ENCODE measurements around the gene ARHGAP36.

The ARHGAP36 gene

DNA sequence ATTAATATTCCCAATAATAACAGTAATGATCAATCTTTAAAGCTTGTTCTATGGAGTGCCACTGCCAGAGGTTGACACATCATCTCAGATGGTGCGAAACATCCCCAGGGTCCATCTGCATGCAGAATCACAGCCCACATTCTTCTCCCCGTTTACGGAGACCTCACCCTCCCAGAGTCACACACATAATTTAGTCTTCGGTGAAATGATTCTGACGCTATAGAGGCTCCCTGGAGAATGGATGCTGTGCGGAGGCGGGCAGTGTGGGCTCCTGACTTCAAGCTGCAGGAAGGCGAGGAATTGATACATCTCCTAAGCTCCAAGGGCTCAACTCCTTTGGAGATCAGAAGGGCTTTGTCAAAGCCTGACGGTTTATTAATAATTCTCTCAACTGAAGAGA, 11.0 kb upstream of the ARHGAP36 start:
- Histone ChIP-seq H3K27ac (no peak overlapping the region), H3K36me3 (no peaks in the 10 kb centered on the region), H3K9me3 (no peaks in the 10 kb centered on the region), H3K4me2 (no peak overlapping the region), H3K4me3 (no peak overlapping the region), H3K4me1 (no peaks in the 10 kb centered on the region), H3K9ac (no peak overlapping the region), H3K27me3 (peaks cover 96% of the 10 kb centered on the region), H4K20me1 (peaks cover 4% of the 10 kb centered on the region; the same call in 1 of the 2 replicates)
- TF ChIP-seq Cebpa-rat (IDR thresholded peaks at IDR 0.05) = no peak

DNA sequence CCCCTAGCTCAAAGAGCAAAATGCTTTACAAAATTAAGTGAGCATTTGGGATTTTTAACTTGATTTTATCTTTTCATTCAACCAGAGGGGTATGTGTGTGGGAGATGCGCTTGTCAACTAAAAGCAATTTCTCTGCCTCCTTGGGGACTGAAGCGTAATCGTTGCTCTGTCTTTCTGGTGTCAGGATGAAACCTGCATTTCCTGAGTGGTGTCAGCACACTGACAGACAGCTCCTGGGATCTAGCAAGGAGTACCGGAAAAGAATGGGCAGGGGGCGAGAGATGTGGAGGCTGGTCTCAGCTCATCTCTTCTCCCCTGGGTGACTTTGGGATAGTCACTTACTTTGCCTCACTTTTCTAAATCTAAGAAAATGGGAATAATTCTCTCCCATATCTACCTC, 5.1 kb upstream of the ARHGAP36 start:
- no peaks in the 10 kb centered on the region for H3K4me1 ChIP-seq
- H3K27ac ChIP-seq = no peak overlapping the region
- no peak overlapping the region for H3K4me3 ChIP-seq
- peaks cover 96% of the 10 kb centered on the region for H3K27me3 ChIP-seq
- no peak for TF ChIP-seq Cebpa-rat (IDR thresholded peaks at IDR 0.05)
- no peaks in the 10 kb centered on the region for H3K9me3 ChIP-seq
- no peak overlapping the region for H3K9ac ChIP-seq
- H3K4me2 ChIP-seq = no peak overlapping the region
- H4K20me1 ChIP-seq = peaks cover 7% of the 10 kb centered on the region; the same call in 1 of the 2 replicates
- no peaks in the 10 kb centered on the region for H3K36me3 ChIP-seq

DNA sequence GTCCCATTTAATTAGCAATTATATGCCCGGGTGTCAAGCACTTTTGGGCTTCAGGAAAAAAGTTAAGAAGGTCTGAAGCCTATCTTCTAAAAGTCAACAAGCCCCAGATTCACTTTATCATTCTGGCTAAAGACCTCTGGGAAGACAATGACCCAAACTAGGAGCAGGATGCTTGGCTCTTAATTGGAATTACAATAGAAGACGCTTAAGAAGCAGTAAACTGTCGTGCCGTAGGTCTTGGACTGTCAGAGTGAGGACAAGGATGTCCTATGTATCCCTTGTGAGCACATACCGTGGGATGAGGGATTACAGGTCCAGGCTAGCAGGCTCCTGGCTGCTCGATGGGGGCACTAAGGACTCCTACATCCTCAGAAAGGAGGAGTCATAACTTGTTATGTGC, 3.2 kb upstream of the ARHGAP36 start:
- Histone ChIP-seq H4K20me1 (peaks cover 7% of the 10 kb centered on the region; the same call in 1 of the 2 replicates), H3K27ac (no peak overlapping the region), H3K4me1 (no peaks in the 10 kb centered on the region), H3K4me2 (no peak overlapping the region), H3K4me3 (no peak overlapping the region), H3K9me3 (no peaks in the 10 kb centered on the region), H3K27me3 (peaks cover 95% of the 10 kb centered on the region), H3K9ac (no peak overlapping the region), H3K36me3 (no peaks in the 10 kb centered on the region)
- no peak for TF ChIP-seq Cebpa-rat (IDR thresholded peaks at IDR 0.05)

DNA sequence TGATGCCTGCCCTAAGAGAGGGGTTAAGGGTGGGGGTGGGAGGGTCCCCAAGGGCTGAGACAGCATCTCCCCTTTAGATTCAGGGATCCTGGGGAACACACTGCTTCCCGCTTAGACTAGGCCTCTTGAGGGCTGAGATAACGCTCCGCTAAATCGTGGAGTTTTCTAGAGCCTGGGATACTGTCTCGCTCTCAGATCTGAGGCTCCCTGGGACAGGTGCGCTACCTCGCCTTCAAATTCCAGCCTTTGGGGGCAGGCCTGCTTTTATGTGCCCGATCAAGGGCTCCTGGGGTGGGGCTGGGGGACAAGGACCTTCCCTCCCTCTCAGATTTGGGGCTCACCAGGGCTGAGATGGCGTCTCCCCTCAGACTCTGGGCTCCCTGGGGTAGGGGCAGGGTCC, 440 bp upstream of the ARHGAP36 start:
- H3K4me3 ChIP-seq = no peak overlapping the region
- no peak overlapping the region for H3K4me2 ChIP-seq
- H3K9ac ChIP-seq = no peak overlapping the region
- no peaks in the 10 kb centered on the region for H3K9me3 ChIP-seq
- H3K27ac ChIP-seq = no peak overlapping the region
- no peaks in the 10 kb centered on the region for H3K36me3 ChIP-seq
- H3K4me1 ChIP-seq = no peaks in the 10 kb centered on the region
- H4K20me1 ChIP-seq = peaks cover 6% of the 10 kb centered on the region; the same call in 1 of the 2 replicates
- no peak for TF ChIP-seq Cebpa-rat (IDR thresholded peaks at IDR 0.05)
- peaks cover 92% of the 10 kb centered on the region for H3K27me3 ChIP-seq

DNA sequence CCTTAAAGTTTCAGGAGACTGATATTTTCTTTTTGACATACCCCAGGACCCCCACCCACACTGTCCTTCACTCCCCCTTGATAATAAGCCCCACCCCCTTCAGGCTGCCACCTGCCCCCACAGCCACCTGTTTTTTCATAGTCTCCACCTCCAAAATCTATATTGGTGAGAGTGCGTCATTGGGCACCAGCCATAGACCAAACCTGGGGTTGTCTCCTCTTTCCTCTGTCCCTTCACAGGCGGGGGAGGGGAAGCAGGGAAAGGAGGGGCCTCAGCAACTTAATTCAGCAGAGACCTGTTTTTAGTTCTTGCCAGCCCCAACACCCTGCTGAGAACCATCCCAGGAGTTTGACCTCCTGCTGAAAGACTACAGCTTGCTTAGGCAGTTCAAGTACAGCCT, 1.1 kb downstream of the ARHGAP36 start:
- Histone ChIP-seq H3K9me3 (no peaks in the 10 kb centered on the region), H3K4me2 (no peak overlapping the region), H3K27me3 (peaks cover 88% of the 10 kb centered on the region), H3K4me3 (no peak overlapping the region), H3K9ac (no peak overlapping the region), H4K20me1 (no peaks in the 10 kb centered on the region; the same call in 1 of the 2 replicates), H3K36me3 (no peaks in the 10 kb centered on the region), H3K27ac (no peak overlapping the region), H3K4me1 (no peaks in the 10 kb centered on the region)
- no peak for TF ChIP-seq Cebpa-rat (IDR thresholded peaks at IDR 0.05)

DNA sequence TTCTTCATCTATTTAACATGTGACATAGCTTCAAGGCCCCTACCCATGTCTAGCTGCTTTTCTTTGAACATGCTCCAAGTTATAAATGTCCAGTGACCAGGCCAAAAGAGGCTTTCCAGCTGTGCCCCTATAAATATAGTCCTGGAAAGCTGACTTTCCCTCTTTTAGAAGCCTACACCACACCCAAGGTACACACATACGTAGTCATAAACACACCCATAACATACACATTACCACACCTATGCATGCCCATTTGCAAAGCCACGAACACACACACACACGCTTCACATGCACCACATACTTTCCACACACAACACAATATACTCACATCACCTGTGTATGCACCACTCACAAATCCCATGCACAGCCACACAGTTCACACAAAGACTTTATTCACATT, 2.0 kb downstream of the ARHGAP36 start:
- H3K36me3 ChIP-seq = no peaks in the 10 kb centered on the region
- no peak overlapping the region for H3K27ac ChIP-seq
- H3K9ac ChIP-seq = no peak overlapping the region
- no peaks in the 10 kb centered on the region for H3K4me1 ChIP-seq
- no peak overlapping the region for H3K4me2 ChIP-seq
- H3K4me3 ChIP-seq = no peak overlapping the region
- peaks cover 2% of the 10 kb centered on the region; the same call in 1 of the 2 replicates for H4K20me1 ChIP-seq
- TF ChIP-seq Cebpa-rat (IDR thresholded peaks at IDR 0.05) = no peak
- no peaks in the 10 kb centered on the region for H3K9me3 ChIP-seq
- H3K27me3 ChIP-seq = peaks cover 88% of the 10 kb centered on the region

DNA sequence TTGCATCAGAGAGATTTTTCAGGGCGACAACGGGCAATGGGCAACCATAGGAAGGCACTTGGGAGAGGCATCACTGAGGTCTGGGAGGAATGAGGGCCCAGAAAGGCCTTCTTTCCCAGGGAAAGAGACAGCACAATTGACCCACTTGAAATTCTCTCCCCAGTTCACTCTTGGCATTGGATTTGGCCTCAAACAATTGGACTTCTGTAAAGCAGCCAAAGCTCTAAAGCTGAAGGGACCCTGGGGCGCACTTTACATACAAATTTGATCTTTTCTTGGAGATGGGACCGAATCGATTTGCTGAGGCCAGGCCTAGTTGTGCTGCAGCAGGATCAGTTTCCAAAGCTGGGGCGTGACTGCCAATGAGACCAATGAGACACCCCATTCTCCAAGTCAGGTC, 3.2 kb downstream of the ARHGAP36 start:
- peaks cover 88% of the 10 kb centered on the region for H3K27me3 ChIP-seq
- H3K4me3 ChIP-seq = no peak overlapping the region

DNA sequence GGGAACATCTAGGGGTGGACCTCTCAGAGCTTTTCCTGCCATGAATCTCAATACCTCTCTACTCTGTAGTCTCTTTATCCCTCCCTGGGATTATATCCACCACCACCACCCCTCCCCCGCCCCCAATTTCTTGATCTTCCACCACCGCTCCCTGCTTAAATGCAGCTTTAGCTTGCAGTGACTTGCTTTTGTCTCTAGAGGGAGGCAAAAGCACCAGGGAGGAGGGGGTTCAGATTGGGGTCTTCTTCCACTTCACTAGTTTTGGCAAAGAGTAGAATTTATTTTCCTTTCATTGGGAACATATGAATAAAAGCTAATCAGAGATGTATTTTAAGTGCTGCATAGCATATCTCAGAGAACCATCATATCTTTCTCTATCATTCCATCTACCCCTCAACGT, 5.5 kb downstream of the ARHGAP36 start:
- Histone ChIP-seq H3K4me2 (no peak overlapping the region), H3K27me3 (peaks cover 81% of the 10 kb centered on the region), H3K4me3 (no peak overlapping the region), H3K27ac (no peak overlapping the region), H4K20me1 (peaks cover 12% of the 10 kb centered on the region; the same call in 1 of the 2 replicates), H3K9me3 (0 out of 2 replicates have a peak, but pooled peaks cover 4% of the 10 kb centered on the region), H3K9ac (no peak overlapping the region), H3K36me3 (no peaks in the 10 kb centered on the region), H3K4me1 (no peaks in the 10 kb centered on the region)
- no peak for TF ChIP-seq Cebpa-rat (IDR thresholded peaks at IDR 0.05)

More for the DNA sequence above, 3.2 kb downstream of the ARHGAP36 start:
- peaks cover 12% of the 10 kb centered on the region; the same call in 1 of the 2 replicates for H4K20me1 ChIP-seq
- no peaks in the 10 kb centered on the region for H3K36me3 ChIP-seq
- H3K9ac ChIP-seq = no peak overlapping the region
- H3K27ac ChIP-seq = no peak overlapping the region
- H3K4me2 ChIP-seq = no peak overlapping the region
- TF ChIP-seq Cebpa-rat (IDR thresholded peaks at IDR 0.05) = no peak
- H3K9me3 ChIP-seq = no peaks in the 10 kb centered on the region
- no peaks in the 10 kb centered on the region for H3K4me1 ChIP-seq

DNA sequence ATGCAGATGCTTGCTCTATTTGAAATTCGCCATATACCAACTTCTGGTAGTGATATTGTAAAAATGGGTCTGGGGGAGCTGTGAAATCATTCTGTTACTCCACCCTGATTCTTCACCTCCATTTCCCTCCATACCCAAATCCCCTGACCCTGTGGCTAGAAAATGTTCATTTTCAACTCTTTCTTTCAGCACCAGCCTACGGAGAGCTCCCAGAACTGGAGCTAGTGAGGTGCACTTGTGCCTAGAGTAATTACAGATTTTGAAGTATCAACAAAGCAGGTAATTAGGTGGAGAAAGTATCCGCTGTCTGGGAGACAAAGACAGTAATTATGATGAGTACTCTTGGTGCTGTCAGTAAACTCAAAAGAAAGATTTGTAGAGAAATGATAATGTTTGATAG, 8.1 kb downstream of the ARHGAP36 start:
- no peak overlapping the region for H3K4me3 ChIP-seq
- peaks cover 12% of the 10 kb centered on the region; the same call in 1 of the 2 replicates for H4K20me1 ChIP-seq
- no peak overlapping the region for H3K27ac ChIP-seq
- TF ChIP-seq Cebpa-rat (IDR thresholded peaks at IDR 0.05) = no peak
- no peaks in the 10 kb centered on the region for H3K36me3 ChIP-seq
- no peak overlapping the region for H3K4me2 ChIP-seq
- no peaks in the 10 kb centered on the region for H3K4me1 ChIP-seq
- peaks cover 82% of the 10 kb centered on the region for H3K27me3 ChIP-seq
- H3K9ac ChIP-seq = no peak overlapping the region
- 0 out of 2 replicates have a peak, but pooled peaks cover 4% of the 10 kb centered on the region for H3K9me3 ChIP-seq

DNA sequence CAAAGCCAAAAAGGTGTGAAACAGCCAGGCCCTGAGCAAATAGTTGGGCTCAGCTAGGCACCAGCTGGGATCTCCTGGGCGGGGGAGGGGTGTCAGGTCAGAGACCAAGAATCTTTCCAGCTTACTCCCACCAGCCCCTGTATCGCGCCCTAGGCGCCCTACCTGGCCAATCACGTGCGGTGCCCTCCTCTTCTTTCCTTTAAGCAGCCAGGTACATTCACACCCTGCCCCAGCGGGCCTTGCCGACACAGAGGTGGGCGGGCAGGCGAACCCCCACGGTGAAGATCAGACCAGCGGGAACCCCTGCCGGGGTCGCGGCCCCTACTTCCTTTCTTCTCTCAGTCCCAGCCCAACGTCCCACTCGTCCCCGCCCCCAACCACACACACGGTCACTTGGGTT, 9.1 kb downstream of the ARHGAP36 start:
- Histone ChIP-seq H3K9ac (no peak overlapping the region), H3K9me3 (0 out of 2 replicates have a peak, but pooled peaks cover 4% of the 10 kb centered on the region), H3K4me3 (no peak overlapping the region), H3K27me3 (peaks cover 83% of the 10 kb centered on the region), H4K20me1 (peaks cover 12% of the 10 kb centered on the region; the same call in 1 of the 2 replicates), H3K4me2 (no peak overlapping the region), H3K27ac (no peak overlapping the region), H3K4me1 (no peaks in the 10 kb centered on the region), H3K36me3 (no peaks in the 10 kb centered on the region)
- TF ChIP-seq Cebpa-rat (IDR thresholded peaks at IDR 0.05) = no peak
